Stimulated activated CD4-positive, alpha-beta T cell treated with anti-CD3 and anti-CD28 coated beads, Interleukin-4, amount 100 ng/mL, for 1 hour (primary cell): ENCODE data around the gene GZF1.

ENCODE experiments used
- DNase-seq: peaks from one replicate; pipeline ENCODE4 v3.0.0-alpha.2; 2020

Gene GZF1

DNA sequence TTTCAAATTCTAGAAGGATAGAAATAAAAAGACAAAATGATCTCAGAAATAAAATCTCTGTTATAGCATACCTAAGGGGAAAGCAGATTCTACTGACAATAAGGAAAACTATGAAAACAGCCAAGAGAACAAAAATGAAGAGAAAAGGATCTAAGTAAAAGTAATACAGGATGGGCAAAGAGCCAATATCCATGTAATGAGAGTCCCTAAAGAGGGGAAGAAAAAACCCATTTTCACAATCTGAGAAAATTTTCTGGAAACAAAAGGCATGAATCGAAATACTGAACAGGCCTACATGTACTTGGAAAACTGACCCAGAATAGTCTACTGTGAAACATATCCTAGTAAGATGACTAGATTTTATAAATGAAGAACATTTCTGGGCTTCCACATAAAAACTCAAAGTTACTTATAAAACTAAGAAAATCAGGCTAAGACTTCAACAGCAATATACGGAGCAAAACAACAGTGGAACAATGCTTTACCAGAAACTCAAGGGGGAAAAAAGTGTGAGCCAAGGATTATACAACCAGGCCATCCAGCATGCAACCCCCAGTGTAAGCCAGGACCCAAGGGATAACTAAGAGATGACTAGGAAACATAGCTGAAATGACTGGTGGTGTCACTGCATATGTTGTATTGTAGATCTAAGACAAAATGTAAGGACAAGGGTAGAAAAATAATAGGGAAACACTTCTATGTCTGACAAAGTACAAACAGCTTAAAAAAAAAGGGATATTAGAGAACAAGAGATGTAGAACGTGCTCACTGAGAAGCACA is 49.1 kb downstream of the GZF1 start:
- no peak for DNase-seq

DNA sequence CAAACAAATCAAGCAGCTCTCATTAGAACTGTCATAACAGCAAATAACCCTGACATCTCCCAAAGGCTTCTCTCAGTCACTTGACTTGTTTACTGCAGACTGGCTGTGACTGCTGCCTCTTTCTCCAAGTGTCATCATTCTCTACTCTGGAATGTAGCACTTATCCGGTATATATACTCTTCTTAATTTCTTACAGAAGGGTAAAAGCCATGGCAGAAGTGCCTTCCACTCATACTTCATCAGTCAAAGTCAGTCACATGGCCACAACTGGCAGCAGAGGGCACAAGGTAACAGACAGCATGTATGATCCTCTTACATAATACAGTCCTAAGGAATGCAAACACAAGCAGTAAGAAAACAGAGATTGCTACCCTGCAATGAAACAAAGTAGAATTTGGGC is 50.0 kb downstream of the GZF1 start:
- DNase-seq: no peak

DNA sequence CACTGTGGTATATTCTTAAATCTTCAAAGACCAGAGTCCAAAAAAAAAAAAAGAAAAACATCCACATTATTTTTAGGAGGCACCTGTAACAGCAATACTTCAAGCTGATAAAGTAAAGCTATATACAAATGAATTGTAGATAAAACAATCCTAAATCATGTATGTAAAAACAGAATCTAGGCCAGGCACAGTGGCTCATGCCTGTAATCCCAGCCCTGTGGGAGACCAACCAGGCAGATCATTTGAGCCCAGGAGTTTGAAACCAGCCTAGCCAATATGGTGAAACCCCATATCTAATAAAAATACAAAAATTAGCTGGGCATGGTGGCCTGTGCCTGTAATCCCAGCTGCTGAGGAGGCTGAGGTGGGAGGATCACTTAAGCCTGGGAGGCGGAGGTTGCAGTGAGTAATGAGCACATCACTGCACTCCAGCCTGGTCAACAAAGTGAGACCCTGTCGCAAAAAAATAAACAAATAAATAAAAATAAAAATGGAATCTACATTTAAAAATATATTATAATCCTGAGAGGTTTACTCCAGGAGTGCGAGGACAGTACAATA is 52.0 kb downstream of the GZF1 start:
- no peak for DNase-seq

DNA sequence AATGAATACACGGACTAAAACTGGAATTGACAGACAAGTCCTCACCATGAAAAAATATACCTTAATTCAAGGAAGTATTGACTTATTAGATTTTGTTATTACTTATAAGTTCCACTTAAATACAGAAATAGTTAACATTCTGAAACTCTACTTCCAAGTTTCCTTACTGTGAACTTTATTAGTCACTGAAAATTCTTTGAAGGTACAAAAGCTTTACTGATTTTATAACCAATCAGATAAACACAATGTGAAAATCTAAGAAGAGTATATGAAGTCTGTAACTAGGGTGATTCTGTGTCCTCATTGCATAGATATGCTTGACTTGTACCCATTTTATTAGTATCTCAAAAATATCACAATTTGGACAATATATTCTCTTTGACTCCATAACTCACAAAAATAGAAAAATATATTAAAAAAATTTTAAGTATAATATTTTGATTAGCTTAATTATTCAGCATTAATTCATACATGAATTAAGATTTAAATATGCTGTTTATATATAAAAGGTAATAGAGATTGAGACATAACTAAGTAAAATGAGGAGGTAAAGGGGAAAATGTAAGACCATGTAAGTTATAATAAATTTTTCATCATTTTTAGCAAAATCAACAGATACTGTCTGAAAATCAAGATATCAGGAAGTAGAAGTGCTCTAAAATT is 52.7 kb downstream of the GZF1 start:
- no peak for DNase-seq

DNA sequence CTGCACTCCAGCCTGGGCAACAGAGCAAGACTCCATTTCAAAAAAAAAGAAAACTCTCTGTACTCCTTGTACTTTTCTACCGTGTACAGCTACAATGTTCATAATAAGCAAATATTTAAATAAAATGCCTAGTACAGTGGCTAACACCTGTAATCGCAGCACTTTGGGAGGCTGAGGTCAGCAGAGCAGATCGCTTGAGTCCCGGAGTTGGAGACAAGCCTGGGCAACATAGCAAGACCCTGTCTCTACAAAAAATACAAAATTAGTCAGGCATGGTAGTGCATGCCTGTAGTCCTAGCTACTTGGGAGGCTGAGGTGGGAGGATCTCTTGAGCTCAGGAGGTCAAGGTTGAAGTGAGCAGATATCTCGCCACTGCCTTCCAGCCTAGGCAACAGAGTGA is 53.6 kb downstream of the GZF1 start:
- DNase-seq: no peak

GRCh38 chr20:23415959-23416583 is 54.1 kb downstream of the GZF1 start:
- DNase-seq: no peak

DNA sequence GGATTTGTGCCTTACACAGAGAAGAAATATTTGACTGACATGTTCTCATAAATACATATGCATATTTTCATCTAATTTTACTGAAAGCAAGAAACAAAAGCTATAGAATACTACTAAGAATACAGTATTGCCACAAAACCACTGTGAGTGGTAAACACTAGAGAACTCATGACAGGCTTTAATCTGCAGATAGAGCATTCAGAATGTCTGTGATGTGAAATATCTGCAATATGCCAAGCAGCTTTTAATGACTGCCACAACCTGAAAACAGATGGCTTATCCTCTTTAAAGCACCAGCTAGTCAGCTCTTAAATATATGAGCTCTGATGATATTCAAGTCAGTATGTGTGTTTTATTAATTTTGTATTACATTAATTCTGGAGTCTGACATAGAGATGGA is 55.9 kb downstream of the GZF1 start:
- DNase-seq: no peak

DNA sequence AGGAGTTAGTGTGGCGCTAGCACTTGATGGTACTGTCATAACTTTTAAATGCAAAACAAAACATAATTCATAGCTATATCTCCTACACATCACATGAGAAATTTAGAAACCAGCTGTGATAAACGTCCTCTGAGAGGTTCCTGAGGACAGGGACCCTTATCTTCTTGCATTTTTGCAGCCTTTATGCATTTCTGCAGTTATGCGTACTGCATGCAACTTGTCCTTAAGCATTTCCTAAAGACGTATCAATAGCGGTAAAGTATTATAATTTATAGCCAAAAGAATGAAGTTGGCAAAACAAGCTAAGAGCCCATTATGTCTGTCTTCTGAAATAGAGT is 57.6 kb downstream of the GZF1 start:
- no peak for DNase-seq

- peak; percentile 64 for DNase-seq
Measured at GRCh38 chr20:23419995-23420901, 58.3 kb downstream of the GZF1 start.

DNA sequence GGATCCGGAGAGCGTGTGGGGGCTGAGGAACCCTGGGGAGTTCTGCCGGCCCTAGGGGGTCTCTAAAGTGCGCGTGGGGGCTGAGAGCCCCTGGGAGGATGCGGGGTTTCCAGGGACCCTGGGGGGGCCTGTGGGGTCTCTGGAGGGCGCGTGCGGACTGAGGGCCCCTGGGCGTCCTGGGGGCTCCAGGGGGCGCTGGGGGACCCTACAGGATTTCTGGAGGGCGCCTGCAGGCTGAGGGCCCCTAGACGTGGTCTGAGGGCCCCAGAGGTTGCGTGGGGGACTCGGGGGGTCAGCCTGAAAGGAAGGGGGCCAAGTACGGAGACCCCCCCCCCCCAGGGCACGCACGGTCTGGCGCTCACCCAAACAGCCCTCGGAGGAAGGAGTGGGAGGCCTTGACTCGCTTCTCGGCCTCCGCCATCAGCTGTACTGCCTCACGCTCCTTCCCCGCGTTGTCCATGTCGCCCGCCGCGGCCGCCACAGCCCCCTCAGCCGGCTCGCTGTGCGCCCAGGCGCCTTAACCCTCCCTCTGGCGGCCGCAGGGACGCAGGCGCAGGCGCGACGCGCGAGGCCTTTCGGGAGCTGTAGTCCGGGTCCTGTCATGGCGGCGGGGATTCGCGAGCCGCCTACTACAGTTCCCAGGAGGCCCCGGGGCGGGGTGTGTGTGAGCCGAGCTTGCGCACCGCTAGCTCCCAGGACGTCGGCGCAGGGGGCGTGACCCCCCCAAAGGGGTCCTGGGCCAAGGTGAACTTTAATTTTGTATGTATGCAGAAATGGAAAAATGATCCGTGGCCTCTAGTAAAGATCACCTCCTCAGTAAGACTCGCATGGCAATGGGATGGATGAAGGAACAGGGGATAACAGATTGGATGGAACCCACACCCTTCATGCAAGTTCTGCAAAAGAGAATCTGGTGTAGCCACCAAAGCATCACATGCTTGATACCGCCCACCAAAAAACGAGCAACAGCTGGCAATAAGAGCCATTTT is 59.3 kb downstream of the GZF1 start, which contains the start of gene NAPB:
NAPB (minus strand) TSS at position 546 of the 989 bp plus-strand sequence; CDS start at position 460, 86 bp downstream.
- peak; percentile 94 for DNase-seq
